ENCODE results near the gene NCOA7. TPM values are rescaled to one million over a fixed set of nuclear protein-coding genes. Genes with fewer than 3 reads are reported as not detected.

The NCOA7 gene
- total RNA-seq, 1 experiment from 2014 or later, result 9.4 TPM

GRCh38 chr6:125809570-125810170, 18.9 kb downstream of the NCOA7 start:
- peak overlapping the region in 1 of 3 experiments; percentile 17; a peak in 1 of 7 replicates for H3K27ac Mint-ChIP-seq
- H3K79me2 ChIP-seq (ENCODE audit: insufficient read depth, low read length), result no peaks in the 10 kb centered on the region
- WGBS (ENCODE audit: extremely low coverage, insufficient read length, low lambda C conversion rate), result no CpG with 5 or more reads among the region's 3 CpGs

More at GRCh38 chr6:125809570-125810170, 18.9 kb downstream of the NCOA7 start:
- H3K9me3 Mint-ChIP-seq, result no peaks in the 10 kb centered on the region
- Histone ChIP-seq H3K18ac (ENCODE audit: insufficient read length, low read depth, low read length) (no peak overlapping the region), H2BK15ac (ENCODE audit: low read depth, low read length) (no peak overlapping the region), H2BK120ac (ENCODE audit: low read depth, low read length, poor library complexity, severe bottlenecking) (no peak overlapping the region), H2AK5ac (ENCODE audit: insufficient read length, low read length) (no peak overlapping the region), H3K23ac (ENCODE audit: insufficient read length, low read depth, low read length) (no peak overlapping the region), H3T11ph (ENCODE audit: low read length) (no peak overlapping the region), H2BK12ac (ENCODE audit: insufficient read length, low read depth, low read length) (no peak overlapping the region), H3K9ac (ENCODE audit: extremely low read depth, insufficient read length, low read length) (no peak overlapping the region), H3K79me1 (ENCODE audit: insufficient read depth, low read depth, low read length, poor library complexity, severe bottlenecking) (no peaks in the 10 kb centered on the region), H3K4ac (ENCODE audit: low read depth, low read length) (no peak overlapping the region), H2BK5ac (ENCODE audit: insufficient read length, low read length) (no peak overlapping the region), H3K56ac (ENCODE audit: insufficient read length, low read depth, low read length) (no peak overlapping the region), H3K23me2 (ENCODE audit: insufficient read length, low read depth, low read length, poor library complexity, severe bottlenecking) (no peaks in the 10 kb centered on the region), H3K14ac (ENCODE audit: insufficient read depth, low read length) (no peak overlapping the region), H3K27me3 (ENCODE audit: insufficient read depth, low read length) (no peaks in the 10 kb centered on the region), H2AFZ (ENCODE audit: low read length) (no peak overlapping the region), H4K8ac (replicated peaks; ENCODE audit: insufficient read length, low read depth, low read length) (no peak overlapping the region), H3K27ac (ENCODE audit: insufficient read length, low read depth, low read length) (no peak overlapping the region), H4K20me1 (ENCODE audit: control insufficient read depth, insufficient read depth, insufficient read length) (no peaks in the 10 kb centered on the region), H3K9me3 (ENCODE audit: control insufficient read depth, low read depth, low read length) (no peaks in the 10 kb centered on the region), H3K4me2 (ENCODE audit: insufficient read depth, insufficient read length, low read length) (no peak overlapping the region), H2BK20ac (ENCODE audit: low read depth, low read length, poor library complexity, severe bottlenecking) (no peak overlapping the region), H4K5ac (ENCODE audit: insufficient read length, low read depth, low read length) (no peak overlapping the region), H4K91ac (ENCODE audit: insufficient read length, low read depth, low read length) (no peak overlapping the region), H3K4me1 (ENCODE audit: insufficient read depth, low read length) (no peaks in the 10 kb centered on the region)
- H3K4me1 Mint-ChIP-seq, result 0 out of 4 replicates have a peak, but pooled peaks cover 0 to 3% of the 10 kb centered on the region in 2 experiments
- H3K4me3 Mint-ChIP-seq, result no peak overlapping the region
- TF ChIP-seq CTCF (conservative IDR thresholded peaks at IDR 0.05), result no peak
- H3K27me3 Mint-ChIP-seq (ENCODE audit: low read depth), result no peaks in the 10 kb centered on the region
- no peak for DNase-seq
- H3K36me3 Mint-ChIP-seq (ENCODE audit: insufficient read depth in 1 of 3, low read depth in 3 of 3), result no peaks in the 10 kb centered on the region
